ENCODE data around the gene ST6GAL1.

DNA sequence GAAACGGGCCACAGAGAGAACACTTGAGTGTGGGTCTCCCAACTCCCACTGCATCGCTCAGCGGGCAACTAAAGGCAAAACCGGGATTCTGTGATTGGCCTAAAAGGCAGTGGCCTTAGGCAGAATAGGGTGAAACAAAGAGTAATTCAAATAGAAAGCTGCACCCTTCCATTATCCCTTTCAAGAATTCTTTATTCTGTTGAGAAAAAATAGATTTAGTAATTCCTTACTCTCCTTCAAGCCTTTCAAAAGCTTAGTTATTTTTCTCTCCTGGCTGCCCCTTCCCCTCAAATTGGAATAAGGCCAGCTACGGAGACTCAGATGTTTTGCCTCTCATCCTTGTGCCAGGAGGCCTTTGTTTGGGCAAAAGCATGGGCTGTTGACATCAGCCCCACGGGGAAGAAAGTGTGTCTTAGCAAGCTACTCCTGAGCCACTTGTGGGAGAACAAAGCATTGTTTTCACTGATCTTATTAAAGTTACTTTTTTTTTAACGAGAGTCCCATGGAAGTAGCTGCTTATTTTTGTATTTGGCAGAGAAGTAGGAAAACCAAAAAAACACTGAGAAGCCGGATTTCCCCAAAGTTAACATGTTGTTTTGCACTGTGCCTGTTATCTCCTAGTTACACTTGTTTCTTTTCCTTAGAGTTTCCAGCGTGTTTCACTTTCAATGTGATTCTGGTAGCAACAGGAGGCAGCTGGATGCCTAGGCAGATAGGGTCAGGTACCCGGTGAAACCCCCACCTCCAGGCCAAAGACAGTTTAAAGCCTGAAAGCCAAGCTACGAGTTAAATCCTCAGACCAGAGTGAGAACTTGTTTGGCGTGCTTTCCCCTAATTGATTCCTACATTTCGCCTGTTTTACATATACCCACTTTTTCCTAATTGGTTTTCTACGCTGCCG, 2.2 kb downstream of the ST6GAL1 start:
- TF ChIP-seq, protein P1, sequence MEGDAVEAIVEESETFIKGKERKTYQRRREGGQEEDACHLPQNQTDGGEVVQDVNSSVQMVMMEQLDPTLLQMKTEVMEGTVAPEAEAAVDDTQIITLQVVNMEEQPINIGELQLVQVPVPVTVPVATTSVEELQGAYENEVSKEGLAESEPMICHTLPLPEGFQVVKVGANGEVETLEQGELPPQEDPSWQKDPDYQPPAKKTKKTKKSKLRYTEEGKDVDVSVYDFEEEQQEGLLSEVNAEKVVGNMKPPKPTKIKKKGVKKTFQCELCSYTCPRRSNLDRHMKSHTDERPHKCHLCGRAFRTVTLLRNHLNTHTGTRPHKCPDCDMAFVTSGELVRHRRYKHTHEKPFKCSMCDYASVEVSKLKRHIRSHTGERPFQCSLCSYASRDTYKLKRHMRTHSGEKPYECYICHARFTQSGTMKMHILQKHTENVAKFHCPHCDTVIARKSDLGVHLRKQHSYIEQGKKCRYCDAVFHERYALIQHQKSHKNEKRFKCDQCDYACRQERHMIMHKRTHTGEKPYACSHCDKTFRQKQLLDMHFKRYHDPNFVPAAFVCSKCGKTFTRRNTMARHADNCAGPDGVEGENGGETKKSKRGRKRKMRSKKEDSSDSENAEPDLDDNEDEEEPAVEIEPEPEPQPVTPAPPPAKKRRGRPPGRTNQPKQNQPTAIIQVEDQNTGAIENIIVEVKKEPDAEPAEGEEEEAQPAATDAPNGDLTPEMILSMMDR (IDR thresholded peaks at IDR 0.05), result no peak
- TF ChIP-seq POLR2A (IDR thresholded peaks at IDR 0.05), result no peak

All from heart left ventricle (tissue), 13 donors.